Astrocyte (in vitro differentiated cells and primary cell): ENCODE measurements around the gene GYG2. TPM values are rescaled to one million over a fixed set of nuclear protein-coding genes. Genes with fewer than 3 reads are reported as not detected.
A peak's percentile ranks its signal among the peaks of the same experiment; 100 is the strongest.
"Not testable (repeated sequence)": the region's sequence is repeated elsewhere in the genome, so short reads cannot be mapped to it uniquely, and the experiment has no call there.

Source experiments
- DNase-seq: peaks from one replicate; pipeline ENCODE4 v3.0.0-alpha.2; 2010; ENCODE audit warnings: low read depth
- FAIRE-seq: peaks from 2 replicates; lab custom pipeline; 2011; peaks lifted over from hg19 to GRCh38; lab: Jason Lieb, UNC
- H2AFZ ChIP-seq: 2 replicates; pipeline ENCODE4 v1.6.0; 2012; ENCODE audit warnings: low read depth, low read length, inconsistent platforms
- H3K27ac ChIP-seq: 2 replicates; pipeline ENCODE4 v1.5.1; 2011; ENCODE audit warnings: low read depth, low read length, inconsistent platforms
- H3K27me3 ChIP-seq: 2 replicates; pipeline ENCODE4 v1.6.0; 2011; ENCODE audit warnings: low read length, inconsistent platforms; ENCODE audit not compliant: insufficient read depth
- H3K36me3 ChIP-seq: 2 replicates; pipeline ENCODE4 v1.5.1; 2011; ENCODE audit warnings: low read length, inconsistent platforms; ENCODE audit not compliant: insufficient read depth
- H3K4me1 ChIP-seq: 2 replicates; pipeline ENCODE4 v1.5.1; 2011; ENCODE audit warnings: low read length, inconsistent platforms; ENCODE audit not compliant: insufficient read depth
- H3K4me2 ChIP-seq: 2 replicates; pipeline ENCODE4 v1.6.0; 2012; ENCODE audit warnings: low read length, inconsistent platforms
- H3K4me3 ChIP-seq: 2 replicates; pipeline ENCODE4 v1.5.1; 2011; ENCODE audit warnings: low read depth, mild to moderate bottlenecking, low read length, inconsistent platforms; ENCODE audit not compliant: insufficient read depth
- H3K79me2 ChIP-seq: 2 replicates; pipeline ENCODE4 v1.6.0; 2012; ENCODE audit warnings: mild to moderate bottlenecking, low read length, inconsistent platforms; ENCODE audit not compliant: insufficient read depth
- H3K9ac ChIP-seq: 2 replicates; pipeline ENCODE4 v1.6.0; 2012; ENCODE audit warnings: mild to moderate bottlenecking, low read length, inconsistent platforms
- H3K9me3 ChIP-seq: 2 replicates; pipeline ENCODE4 v1.5.1; 2012; ENCODE audit warnings: low read depth, mild to moderate bottlenecking, low read length, inconsistent platforms; ENCODE audit not compliant: insufficient read depth
- H4K20me1 ChIP-seq: 2 replicates; pipeline ENCODE4 v1.6.0; 2012; ENCODE audit warnings: low read length, inconsistent platforms; ENCODE audit not compliant: insufficient read depth
- H3K27ac Mint-ChIP-seq: one replicate; pipeline ENCODE4 v1.8.0; 2021; ENCODE audit warnings: mild to moderate bottlenecking, mixed read lengths; ENCODE audit not compliant: unreplicated experiment
- H3K27me3 Mint-ChIP-seq: one replicate; pipeline ENCODE4 v1.8.0; 2021; ENCODE audit warnings: low read depth, mixed read lengths; ENCODE audit not compliant: unreplicated experiment
- H3K36me3 Mint-ChIP-seq: one replicate; pipeline ENCODE4 v1.8.0; 2021; ENCODE audit warnings: low read depth, mixed read lengths; ENCODE audit not compliant: unreplicated experiment
- H3K4me1 Mint-ChIP-seq: one replicate; pipeline ENCODE4 v1.8.0; 2021; ENCODE audit warnings: low read depth, mixed read lengths; ENCODE audit not compliant: unreplicated experiment
- H3K4me3 Mint-ChIP-seq: one replicate; pipeline ENCODE4 v1.8.0; 2021; ENCODE audit warnings: mild to moderate bottlenecking, moderate library complexity, mixed read lengths; ENCODE audit not compliant: unreplicated experiment
- H3K9me3 Mint-ChIP-seq: one replicate; pipeline ENCODE4 v1.8.0; 2021; ENCODE audit warnings: mild to moderate bottlenecking, mixed read lengths; ENCODE audit not compliant: unreplicated experiment
- CTCF ChIP-seq: IDR thresholded peaks from 2 replicates; pipeline ENCODE4 v1.5.1; 2011; ENCODE audit warnings: low read depth, mild to moderate bottlenecking, inconsistent platforms, low read length, moderate library complexity; ENCODE audit not compliant: insufficient read depth
- EZH2 ChIP-seq: IDR thresholded peaks from 2 replicates; pipeline ENCODE4 v1.6.1; 2012; ENCODE audit warnings: mild to moderate bottlenecking, low read length, inconsistent platforms; ENCODE audit not compliant: insufficient read depth
- total RNA-seq: library from RNA; stranded (reverse); gene quantifications from 2 replicates; pipeline ENCODE4 v1.2.1, GENCODE V29; 2021

GYG2 gene
- total RNA-seq, 1 donor from 2014 or later: 15.5 TPM

GRCh38 chrX:2799369-2799768, 29.4 kb upstream of the GYG2 start:
- Mint-ChIP-seq H3K36me3 (no peaks in the 10 kb centered on the region), H3K4me1 (peaks cover 2% of the 10 kb centered on the region), H3K27me3 (no peaks in the 10 kb centered on the region), H3K9me3 (no peaks in the 10 kb centered on the region), H3K4me3 (no peak overlapping the region), H3K27ac (no peak overlapping the region)
- H3K27me3 ChIP-seq: no peaks in the 10 kb centered on the region
- H3K36me3 ChIP-seq: no peaks in the 10 kb centered on the region
- H3K79me2 ChIP-seq: no peaks in the 10 kb centered on the region
- H4K20me1 ChIP-seq: no peaks in the 10 kb centered on the region
- H3K9me3 ChIP-seq: no peaks in the 10 kb centered on the region
- peak; percentile 32 for FAIRE-seq
- DNase-seq: no peak
- TF ChIP-seq EZH2: no peak
- H3K9ac ChIP-seq: no peak overlapping the region
- no peak overlapping the region for H3K4me3 ChIP-seq
- no peak overlapping the region for H3K27ac ChIP-seq
- H3K4me2 ChIP-seq: no peak overlapping the region
- no peaks in the 10 kb centered on the region for H3K4me1 ChIP-seq
- no peak overlapping the region for H2AFZ ChIP-seq

- H4K20me1 ChIP-seq, H3K4me3 ChIP-seq, H3K9ac ChIP-seq, H3K4me1 ChIP-seq, H3K79me2 ChIP-seq, H3K4me3 Mint-ChIP-seq, H2AFZ ChIP-seq, H3K36me3 ChIP-seq, H3K27me3 ChIP-seq, H3K4me1 Mint-ChIP-seq, H3K4me2 ChIP-seq, H3K27me3 Mint-ChIP-seq, H3K27ac Mint-ChIP-seq, H3K9me3 Mint-ChIP-seq, H3K9me3 ChIP-seq, H3K36me3 Mint-ChIP-seq, H3K27ac ChIP-seq, DNase-seq: not testable (repeated sequence)
- peak; percentile 34 for FAIRE-seq
Observed at GRCh38 chrX:2799980-2800379, 28.8 kb upstream of the GYG2 start.

- Histone ChIP-seq H3K27ac (no peak overlapping the region), H3K4me3 (no peak overlapping the region), H3K9me3 (no peaks in the 10 kb centered on the region), H3K9ac (no peak overlapping the region), H2AFZ (no peak overlapping the region), H3K36me3 (no peaks in the 10 kb centered on the region), H3K4me1 (no peaks in the 10 kb centered on the region), H3K79me2 (no peaks in the 10 kb centered on the region), H3K27me3 (no peaks in the 10 kb centered on the region), H4K20me1 (no peaks in the 10 kb centered on the region), H3K4me2 (no peak overlapping the region)
- Mint-ChIP-seq H3K9me3 (no peaks in the 10 kb centered on the region), H3K4me3 (no peak overlapping the region), H3K4me1 (peaks cover 2% of the 10 kb centered on the region), H3K36me3 (no peaks in the 10 kb centered on the region), H3K27ac (no peak overlapping the region), H3K27me3 (no peaks in the 10 kb centered on the region)
- DNase-seq (no peak), FAIRE-seq (no peak)
- TF ChIP-seq CTCF: no peak
- TF ChIP-seq EZH2: no peak
Observed at GRCh38 chrX:2801223-2801622, 27.5 kb upstream of the GYG2 start.

- not testable (repeated sequence) for H3K36me3 Mint-ChIP-seq, H3K27me3 ChIP-seq, H3K36me3 ChIP-seq, H3K9me3 Mint-ChIP-seq, H4K20me1 ChIP-seq, H3K4me1 ChIP-seq, H2AFZ ChIP-seq, H3K27me3 Mint-ChIP-seq, H3K4me3 ChIP-seq, H3K9ac ChIP-seq, H3K9me3 ChIP-seq, H3K27ac ChIP-seq, H3K4me1 Mint-ChIP-seq, H3K27ac Mint-ChIP-seq, H3K4me2 ChIP-seq, H3K4me3 Mint-ChIP-seq, H3K79me2 ChIP-seq
- FAIRE-seq (peak; percentile 93), DNase-seq (peak; percentile 44)
Observed at GRCh38 chrX:2802376-2803090, 26.2 kb upstream of the GYG2 start.

- not testable (repeated sequence) for H3K27ac ChIP-seq, H3K4me1 Mint-ChIP-seq, H3K4me3 Mint-ChIP-seq, H3K9ac ChIP-seq, H2AFZ ChIP-seq, H3K27ac Mint-ChIP-seq, H3K9me3 ChIP-seq, H3K27me3 Mint-ChIP-seq, H3K36me3 ChIP-seq, H3K9me3 Mint-ChIP-seq, H3K4me2 ChIP-seq, H3K4me3 ChIP-seq, H3K79me2 ChIP-seq, H4K20me1 ChIP-seq, DNase-seq, FAIRE-seq, H3K27me3 ChIP-seq, H3K36me3 Mint-ChIP-seq, H3K4me1 ChIP-seq
Observed at GRCh38 chrX:2803486-2803885, 25.2 kb upstream of the GYG2 start.
